ACC112 (cell line): ENCODE data around the gene ELMO2.

Experiments used
- H2AFZ ChIP-seq: fragments of 200-600 bp; sonication (generic); one replicate; pipeline ENCODE4 v1.6.0; 2017; ENCODE audit warnings: antibody characterized with exemption, low read length; ENCODE audit not compliant: unreplicated experiment
- H3K27ac ChIP-seq: fragments of 200-600 bp; sonication (generic); 2 replicates; pipeline ENCODE4 v1.5.1; 2014; ENCODE audit warnings: low read depth, mild to moderate bottlenecking, antibody characterized with exemption, low read length, moderate library complexity
- H3K27me3 ChIP-seq: fragments of 200-600 bp; sonication (generic); 2 replicates; pipeline ENCODE4 v1.6.1; 2014; ENCODE audit warnings: mild to moderate bottlenecking, antibody characterized with exemption, low read length, moderate library complexity, mixed read lengths; ENCODE audit not compliant: insufficient read depth
- H3K36me3 ChIP-seq: fragments of 200-600 bp; sonication (generic); 2 replicates; pipeline ENCODE4 v1.6.1; 2016; ENCODE audit warnings: mild to moderate bottlenecking, antibody characterized with exemption, low read length, moderate library complexity, mixed read lengths; ENCODE audit not compliant: insufficient read depth
- H3K4me1 ChIP-seq: fragments of 200-600 bp; sonication (generic); one replicate; pipeline ENCODE4 v1.6.1; 2016; ENCODE audit warnings: low read length, mixed read lengths; ENCODE audit not compliant: insufficient read depth, unreplicated experiment, control insufficient read depth
- H3K4me3 ChIP-seq: fragments of 200-600 bp; sonication (generic); 2 replicates; pipeline ENCODE4 v1.5.1; 2014; ENCODE audit warnings: mild to moderate bottlenecking, low read depth, low read length
- H3K79me2 ChIP-seq: fragments of 200-600 bp; sonication (generic); one replicate; pipeline ENCODE4 v1.6.0; 2016; ENCODE audit warnings: low read length; ENCODE audit not compliant: control insufficient read depth, unreplicated experiment, insufficient read depth

Gene ELMO2

DNA sequence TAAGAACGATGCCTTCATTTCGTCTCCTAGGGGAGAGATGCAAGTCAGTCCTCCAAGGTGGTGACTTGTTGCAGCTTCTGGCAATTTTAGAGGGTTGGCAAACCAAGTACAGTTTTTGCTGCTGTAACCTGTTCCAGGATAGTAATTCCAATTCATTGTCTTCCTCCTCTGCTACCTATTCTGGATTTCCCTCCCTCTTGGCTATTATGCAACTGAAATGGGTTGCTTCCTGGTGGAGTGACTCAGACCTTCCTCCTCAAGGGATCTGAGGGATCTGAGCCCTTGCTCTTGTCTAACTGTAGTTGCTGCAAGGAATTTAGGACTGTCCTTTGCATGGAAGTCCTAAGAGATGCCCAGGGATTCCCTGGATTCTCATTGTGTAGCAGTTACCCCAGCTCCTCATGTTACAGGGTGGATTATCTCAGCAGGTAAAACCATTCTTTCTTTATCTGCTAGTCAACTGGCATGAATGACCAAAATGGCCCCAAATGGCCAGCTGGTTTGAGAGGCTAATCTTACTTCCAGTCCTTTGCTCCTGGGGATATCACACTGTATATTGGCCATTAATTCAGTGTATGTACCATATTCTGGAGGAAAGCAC is 17.6 kb upstream of the ELMO2 start:
- no peak overlapping the region for H3K27ac ChIP-seq
- H3K4me1 ChIP-seq = no peaks in the 10 kb centered on the region
- no peak overlapping the region for H2AFZ ChIP-seq
- H3K36me3 ChIP-seq = no peaks in the 10 kb centered on the region
- H3K79me2 ChIP-seq = no peaks in the 10 kb centered on the region
- no peak overlapping the region for H3K4me3 ChIP-seq
- H3K27me3 ChIP-seq = peaks cover 84% of the 10 kb centered on the region

DNA sequence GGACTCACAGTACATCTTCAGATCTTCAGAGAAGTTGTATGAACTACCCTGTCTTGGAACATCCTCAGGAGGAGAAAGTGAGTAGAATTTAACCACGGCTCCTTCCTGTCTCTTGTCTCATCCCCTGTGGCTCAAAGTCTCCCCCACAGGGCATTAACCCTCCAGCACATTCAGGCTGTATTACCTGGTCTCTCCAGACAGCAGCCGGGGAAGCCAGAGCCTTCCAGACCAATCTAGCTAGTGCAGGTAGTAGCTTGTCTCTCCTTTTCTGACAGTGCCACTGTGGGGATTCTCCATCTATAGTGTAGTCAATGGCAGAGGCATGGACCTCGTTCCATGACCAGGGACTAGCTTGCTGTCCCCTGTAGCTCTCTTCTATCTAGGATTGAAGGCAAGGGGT is 16.9 kb upstream of the ELMO2 start:
- Histone ChIP-seq H3K27me3 (peaks cover 83% of the 10 kb centered on the region), H3K79me2 (no peaks in the 10 kb centered on the region), H3K4me1 (no peaks in the 10 kb centered on the region), H3K27ac (no peak overlapping the region), H2AFZ (no peak overlapping the region), H3K36me3 (no peaks in the 10 kb centered on the region), H3K4me3 (no peak overlapping the region)

DNA sequence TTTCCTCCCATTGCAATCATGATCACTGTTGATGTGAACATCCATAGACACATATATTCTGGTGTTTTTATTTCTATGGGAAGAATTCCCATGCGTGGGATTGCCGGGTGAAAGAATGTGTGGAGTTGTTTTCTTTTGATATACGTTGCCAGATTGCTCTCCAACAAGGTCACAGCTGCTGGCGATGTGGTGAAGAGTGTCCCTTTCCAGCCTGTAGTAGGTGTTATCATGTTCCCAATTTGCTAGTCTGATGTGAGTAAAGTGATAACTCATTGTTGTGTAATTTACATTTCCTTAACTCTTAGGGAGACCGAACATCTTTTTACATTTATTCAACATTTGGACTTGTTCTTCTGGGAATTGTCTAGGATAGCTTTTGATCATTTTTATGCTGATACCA is 14.5 kb upstream of the ELMO2 start:
- Histone ChIP-seq H3K27ac (no peak overlapping the region), H3K27me3 (peaks cover 81% of the 10 kb centered on the region), H3K4me1 (no peaks in the 10 kb centered on the region), H3K79me2 (no peaks in the 10 kb centered on the region), H3K4me3 (no peak overlapping the region), H3K36me3 (no peaks in the 10 kb centered on the region), H2AFZ (no peak overlapping the region)

DNA sequence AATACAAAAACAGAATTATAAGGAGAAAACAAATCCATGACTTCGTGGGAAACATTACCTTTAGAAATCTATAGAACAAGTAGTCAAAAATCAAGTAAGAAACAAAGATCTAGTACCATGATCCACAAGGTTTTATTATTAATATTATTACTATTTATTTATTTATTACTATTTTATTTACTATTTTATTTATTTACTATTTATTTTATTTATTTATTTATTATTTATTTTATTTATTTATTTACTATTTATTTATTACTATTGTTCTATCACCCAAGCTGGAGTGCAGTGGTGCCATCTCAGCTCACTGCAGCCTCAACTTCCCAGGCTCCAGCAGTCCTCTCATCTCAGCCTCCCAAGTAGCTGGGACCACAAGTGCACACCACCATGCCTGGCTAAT is 13.5 kb upstream of the ELMO2 start:
- H3K27ac ChIP-seq = no peak overlapping the region
- H3K4me1 ChIP-seq = no peaks in the 10 kb centered on the region
- H3K27me3 ChIP-seq = peaks cover 83% of the 10 kb centered on the region
- no peaks in the 10 kb centered on the region for H3K79me2 ChIP-seq
- H3K36me3 ChIP-seq = no peaks in the 10 kb centered on the region
- no peak overlapping the region for H2AFZ ChIP-seq
- no peak overlapping the region for H3K4me3 ChIP-seq

DNA sequence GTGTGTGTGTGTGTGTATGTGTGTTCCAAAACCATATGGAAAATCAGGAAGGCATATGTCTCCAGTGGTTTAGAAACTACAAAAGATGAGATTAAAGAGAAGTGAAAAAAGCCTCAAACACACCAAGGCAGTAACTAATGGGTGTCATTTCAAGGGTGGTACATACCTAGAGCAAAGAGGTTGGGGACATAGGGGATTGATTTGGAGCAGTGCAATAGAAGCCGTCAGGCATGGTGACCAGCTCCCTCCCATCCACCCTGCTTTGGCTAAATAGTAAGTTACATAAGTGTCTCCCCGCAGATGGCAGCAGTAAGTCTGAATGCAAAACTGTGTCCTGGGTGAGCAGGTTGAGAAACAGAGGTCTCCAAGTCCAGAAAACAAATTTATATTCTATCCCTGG is 10.4 kb upstream of the ELMO2 start:
- Histone ChIP-seq H3K4me3 (no peak overlapping the region), H2AFZ (no peak overlapping the region), H3K27me3 (peaks cover 89% of the 10 kb centered on the region), H3K79me2 (no peaks in the 10 kb centered on the region), H3K27ac (no peak overlapping the region), H3K4me1 (no peaks in the 10 kb centered on the region), H3K36me3 (no peaks in the 10 kb centered on the region)

DNA sequence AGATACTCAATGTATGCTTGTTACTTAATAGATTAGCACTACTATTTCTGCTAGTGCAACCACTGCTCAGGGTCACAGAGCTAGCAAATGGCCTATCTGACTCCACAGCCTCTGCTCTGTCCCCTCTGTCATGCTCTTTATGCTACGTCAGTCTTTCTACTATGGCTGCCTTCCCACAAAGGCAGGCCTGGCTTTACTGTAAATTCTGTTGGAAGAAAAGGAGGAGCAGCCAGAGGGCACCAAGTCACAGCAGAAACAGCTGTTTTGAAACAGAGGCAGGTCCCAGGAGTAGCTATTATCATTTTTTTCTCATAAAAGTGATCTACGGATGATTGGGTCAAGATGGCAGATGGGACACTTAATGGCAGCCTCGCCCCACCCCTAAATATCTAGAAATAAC is 10.0 kb upstream of the ELMO2 start:
- Histone ChIP-seq H3K27ac (no peak overlapping the region), H3K27me3 (peaks cover 88% of the 10 kb centered on the region), H3K36me3 (no peaks in the 10 kb centered on the region), H3K4me3 (no peak overlapping the region), H2AFZ (no peak overlapping the region), H3K79me2 (no peaks in the 10 kb centered on the region), H3K4me1 (no peaks in the 10 kb centered on the region)

DNA sequence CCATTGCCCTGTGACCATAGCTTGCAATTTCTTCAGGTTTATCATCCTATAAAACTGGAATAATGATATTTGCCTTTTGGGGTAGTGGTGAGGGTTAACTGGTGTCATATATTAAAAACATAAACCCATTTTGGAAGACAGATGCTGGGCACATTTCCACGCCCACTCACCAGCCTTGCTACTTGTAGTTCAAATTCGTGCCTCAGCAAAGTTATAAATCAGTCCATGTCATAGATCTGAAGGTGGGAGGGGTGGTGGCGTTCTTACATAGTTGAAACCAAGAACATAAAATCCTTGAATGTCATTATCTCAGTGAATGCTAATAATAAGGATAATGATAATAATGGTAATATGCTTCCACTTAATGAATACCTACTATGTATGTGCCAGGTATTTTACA is 9.4 kb upstream of the ELMO2 start:
- no peak overlapping the region for H3K4me3 ChIP-seq
- no peak overlapping the region for H3K27ac ChIP-seq
- no peaks in the 10 kb centered on the region for H3K4me1 ChIP-seq
- H2AFZ ChIP-seq = no peak overlapping the region
- no peaks in the 10 kb centered on the region for H3K36me3 ChIP-seq
- H3K27me3 ChIP-seq = peaks cover 82% of the 10 kb centered on the region
- no peaks in the 10 kb centered on the region for H3K79me2 ChIP-seq

DNA sequence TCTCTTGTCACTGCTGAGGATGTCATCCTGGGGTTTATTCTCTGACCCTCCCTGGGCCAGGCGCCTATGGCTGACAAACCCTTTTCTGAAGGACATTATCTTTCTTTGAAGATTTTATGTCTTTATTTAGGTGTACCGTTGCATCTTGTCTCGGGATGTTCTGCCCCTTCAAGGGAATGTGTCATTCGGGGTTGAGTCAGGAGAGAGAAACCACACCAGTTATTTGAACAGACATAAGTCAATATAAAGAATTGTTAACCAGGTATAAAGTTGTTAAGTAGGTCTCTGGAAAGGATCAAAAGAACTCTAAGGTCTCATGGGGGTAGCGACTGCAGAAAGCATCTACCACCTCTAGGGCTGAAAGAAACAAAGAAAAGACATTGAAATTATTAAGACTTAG is 8.2 kb upstream of the ELMO2 start:
- Histone ChIP-seq H3K27ac (no peak overlapping the region), H3K4me1 (no peaks in the 10 kb centered on the region), H3K27me3 (peaks cover 77% of the 10 kb centered on the region), H3K79me2 (no peaks in the 10 kb centered on the region), H3K36me3 (no peaks in the 10 kb centered on the region), H3K4me3 (no peak overlapping the region), H2AFZ (no peak overlapping the region)

DNA sequence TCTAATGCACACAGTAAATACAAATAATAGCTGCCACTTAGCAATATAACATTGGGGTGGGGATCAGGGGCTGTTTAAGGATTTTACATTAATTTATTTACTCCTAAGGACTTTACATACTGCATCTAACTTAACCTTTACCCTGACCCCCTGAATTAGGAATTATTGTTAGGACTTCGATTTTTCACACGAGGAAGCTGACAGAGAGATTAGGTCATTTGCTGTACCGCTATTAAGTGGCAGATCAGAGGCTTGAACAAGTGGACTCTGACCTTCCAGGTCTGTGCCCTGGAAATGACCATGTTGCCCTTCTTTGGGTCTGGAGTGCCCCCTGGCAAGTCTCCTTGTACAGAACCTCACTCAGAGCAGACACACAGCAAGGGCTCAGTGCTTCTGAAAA is 5.2 kb upstream of the ELMO2 start:
- Histone ChIP-seq H3K27me3 (peaks cover 50% of the 10 kb centered on the region), H3K36me3 (no peaks in the 10 kb centered on the region), H3K4me3 (no peak overlapping the region), H3K79me2 (no peaks in the 10 kb centered on the region), H3K4me1 (peaks cover 5% of the 10 kb centered on the region), H3K27ac (no peak overlapping the region), H2AFZ (no peak overlapping the region)

DNA sequence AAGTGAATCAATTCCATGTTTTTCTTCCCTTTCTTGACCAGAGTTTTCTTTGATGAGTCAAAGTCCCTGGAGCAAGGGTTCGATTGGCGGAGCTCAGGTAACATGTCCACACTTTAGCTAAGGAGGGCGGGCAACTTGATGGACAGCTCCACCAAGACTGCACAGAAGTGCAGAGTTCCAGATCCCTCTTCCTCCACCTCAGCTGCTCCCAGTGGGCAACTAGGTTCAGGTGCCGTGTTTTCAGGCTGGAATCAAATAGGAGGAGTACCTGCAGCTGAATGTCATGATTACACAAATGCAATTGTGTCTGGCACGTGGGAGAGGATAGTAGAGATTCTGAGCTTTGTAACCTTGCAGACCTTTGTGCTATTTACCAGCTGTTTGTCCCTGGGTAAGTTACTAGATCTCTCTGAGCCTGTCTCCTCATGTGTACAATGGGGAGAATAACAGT is 1.9 kb upstream of the ELMO2 start:
- H3K27ac ChIP-seq = no peak overlapping the region
- no peak overlapping the region for H2AFZ ChIP-seq

DNA sequence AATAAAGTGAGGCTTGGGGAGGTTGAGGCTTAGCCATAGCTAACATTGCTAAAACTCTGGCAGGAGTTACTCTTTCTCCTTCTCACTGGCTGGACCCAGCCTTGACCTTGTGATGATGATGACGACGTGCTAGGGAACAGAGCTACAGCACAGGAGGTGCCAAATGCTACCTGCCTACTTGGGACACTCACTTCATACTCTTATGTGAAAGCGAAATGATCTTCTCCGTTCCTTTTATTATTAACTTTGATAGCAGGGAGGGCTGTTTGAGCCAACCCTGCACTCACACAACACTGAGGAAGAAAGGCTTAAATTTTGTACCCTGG is 1.2 kb upstream of the ELMO2 start:
- H3K36me3 ChIP-seq = no peaks in the 10 kb centered on the region
- H2AFZ ChIP-seq = no peak overlapping the region
- H3K4me3 ChIP-seq = no peak overlapping the region
- H3K27me3 ChIP-seq = peaks cover 10% of the 10 kb centered on the region; the same call in 1 of the 2 replicates
- no peak overlapping the region for H3K27ac ChIP-seq
- peaks cover 27% of the 10 kb centered on the region for H3K79me2 ChIP-seq
- peaks cover 10% of the 10 kb centered on the region for H3K4me1 ChIP-seq

More for the DNA sequence above, 1.9 kb upstream of the ELMO2 start:
- H3K4me1 ChIP-seq = peaks cover 10% of the 10 kb centered on the region
- H3K4me3 ChIP-seq = no peak overlapping the region
- peaks cover 17% of the 10 kb centered on the region for H3K27me3 ChIP-seq
- peaks cover 20% of the 10 kb centered on the region for H3K79me2 ChIP-seq
- no peaks in the 10 kb centered on the region for H3K36me3 ChIP-seq
